Measurements from ENCODE around the gene FREY1. TPM values are rescaled to one million over a fixed set of nuclear protein-coding genes. Genes with fewer than 3 reads are reported as not detected.

FREY1 gene
- total RNA-seq, 1 donor from 2014 or later = 1.1 TPM

DNA sequence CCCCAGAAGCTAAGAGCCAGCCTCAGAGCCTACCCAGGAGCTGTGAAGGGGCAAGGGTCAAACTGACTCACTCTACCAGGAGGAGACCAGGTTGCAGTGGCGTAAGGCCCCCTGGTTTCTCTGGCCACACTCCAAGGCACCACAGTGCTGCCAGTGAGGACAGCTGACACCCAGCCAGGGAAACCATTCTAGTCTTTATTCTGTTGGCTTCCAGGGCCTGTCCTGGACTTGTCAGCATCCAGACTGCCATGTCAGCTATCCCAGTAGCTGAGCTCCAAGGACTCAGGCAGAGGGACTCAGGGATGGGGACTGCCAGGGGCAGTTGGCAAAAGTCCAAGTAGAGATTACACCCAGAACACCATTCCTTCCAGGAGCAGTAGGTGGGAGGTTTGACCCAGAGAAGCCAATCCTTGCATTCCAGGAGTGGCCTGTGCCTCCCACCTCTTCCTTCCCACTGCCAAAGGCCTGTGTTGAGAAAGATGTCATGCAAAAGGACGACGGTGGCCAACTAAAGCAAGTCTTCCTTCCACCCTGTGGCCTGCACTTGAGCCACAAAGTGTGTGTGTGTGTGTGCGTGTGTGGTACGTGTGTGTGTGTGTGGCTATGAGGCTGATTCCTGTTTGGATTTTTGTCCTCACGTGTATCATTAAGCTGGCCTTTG is 25.2 kb downstream of the FREY1 start:
- Mint-ChIP-seq H3K27ac (ENCODE audit: unreplicated experiment) (no peak overlapping the region), H3K4me3 (ENCODE audit: unreplicated experiment) (peak overlapping the region; percentile 26), H3K27me3 (ENCODE audit: unreplicated experiment) (peaks cover 14% of the 10 kb centered on the region), H3K4me1 (ENCODE audit: unreplicated experiment) (no peaks in the 10 kb centered on the region), H3K9me3 (ENCODE audit: unreplicated experiment) (no peaks in the 10 kb centered on the region), H3K36me3 (ENCODE audit: low read depth, unreplicated experiment) (peaks cover 29% of the 10 kb centered on the region)
- TF ChIP-seq, protein P1, sequence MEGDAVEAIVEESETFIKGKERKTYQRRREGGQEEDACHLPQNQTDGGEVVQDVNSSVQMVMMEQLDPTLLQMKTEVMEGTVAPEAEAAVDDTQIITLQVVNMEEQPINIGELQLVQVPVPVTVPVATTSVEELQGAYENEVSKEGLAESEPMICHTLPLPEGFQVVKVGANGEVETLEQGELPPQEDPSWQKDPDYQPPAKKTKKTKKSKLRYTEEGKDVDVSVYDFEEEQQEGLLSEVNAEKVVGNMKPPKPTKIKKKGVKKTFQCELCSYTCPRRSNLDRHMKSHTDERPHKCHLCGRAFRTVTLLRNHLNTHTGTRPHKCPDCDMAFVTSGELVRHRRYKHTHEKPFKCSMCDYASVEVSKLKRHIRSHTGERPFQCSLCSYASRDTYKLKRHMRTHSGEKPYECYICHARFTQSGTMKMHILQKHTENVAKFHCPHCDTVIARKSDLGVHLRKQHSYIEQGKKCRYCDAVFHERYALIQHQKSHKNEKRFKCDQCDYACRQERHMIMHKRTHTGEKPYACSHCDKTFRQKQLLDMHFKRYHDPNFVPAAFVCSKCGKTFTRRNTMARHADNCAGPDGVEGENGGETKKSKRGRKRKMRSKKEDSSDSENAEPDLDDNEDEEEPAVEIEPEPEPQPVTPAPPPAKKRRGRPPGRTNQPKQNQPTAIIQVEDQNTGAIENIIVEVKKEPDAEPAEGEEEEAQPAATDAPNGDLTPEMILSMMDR (IDR thresholded peaks at IDR 0.05; ENCODE audit: unreplicated experiment) = no peak
- no peak for DNase-seq (ENCODE audit: low spot score)

DNA sequence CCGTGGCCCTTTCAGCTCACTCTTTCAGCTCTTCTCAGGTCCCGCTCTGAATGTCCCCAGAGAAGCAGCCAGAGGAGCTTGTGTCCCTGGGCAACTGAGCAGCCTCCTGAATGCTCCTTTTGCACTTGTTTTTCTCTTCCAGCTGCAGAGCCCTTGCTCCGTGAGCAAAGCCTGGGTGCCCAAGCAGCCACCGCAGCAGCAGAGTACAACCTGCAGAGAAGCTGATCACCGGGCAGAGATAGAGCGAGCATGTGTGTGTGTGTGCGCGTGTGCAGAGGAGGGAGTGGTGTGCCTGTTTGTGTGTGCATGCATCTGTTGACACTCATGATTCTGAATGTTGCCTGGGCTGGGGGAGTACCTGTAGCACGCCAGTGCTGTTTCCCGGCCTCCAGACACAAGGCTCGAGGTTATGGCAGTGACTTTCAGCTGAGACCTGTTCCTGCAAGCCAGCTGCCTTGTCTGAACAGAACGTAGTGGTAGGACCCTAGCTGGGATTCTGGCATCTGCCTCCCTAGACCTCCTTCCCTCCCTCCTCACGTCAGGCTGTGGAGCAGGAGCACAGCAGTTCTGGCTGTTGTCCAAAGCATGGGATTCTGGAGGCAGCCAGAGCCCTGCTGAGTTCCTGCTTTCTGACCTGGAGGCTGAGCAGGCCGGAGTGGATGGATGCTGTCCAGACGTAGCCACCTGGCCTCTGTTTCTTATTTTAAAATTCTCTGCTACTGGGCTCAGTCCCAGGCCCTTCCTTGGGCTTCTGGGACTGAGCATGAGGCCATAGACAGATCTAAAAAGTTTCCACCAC is 26.1 kb downstream of the FREY1 start:
- TF ChIP-seq, protein P1 (IDR thresholded peaks at IDR 0.05; ENCODE audit: unreplicated experiment) = no peak
- Mint-ChIP-seq H3K27ac (ENCODE audit: unreplicated experiment) (no peak overlapping the region), H3K27me3 (ENCODE audit: unreplicated experiment) (peaks cover 14% of the 10 kb centered on the region), H3K36me3 (ENCODE audit: low read depth, unreplicated experiment) (peaks cover 37% of the 10 kb centered on the region), H3K4me3 (ENCODE audit: unreplicated experiment) (no peak overlapping the region), H3K9me3 (ENCODE audit: unreplicated experiment) (no peaks in the 10 kb centered on the region), H3K4me1 (ENCODE audit: unreplicated experiment) (peaks cover 7% of the 10 kb centered on the region)
- no peak for DNase-seq (ENCODE audit: low spot score)

DNA sequence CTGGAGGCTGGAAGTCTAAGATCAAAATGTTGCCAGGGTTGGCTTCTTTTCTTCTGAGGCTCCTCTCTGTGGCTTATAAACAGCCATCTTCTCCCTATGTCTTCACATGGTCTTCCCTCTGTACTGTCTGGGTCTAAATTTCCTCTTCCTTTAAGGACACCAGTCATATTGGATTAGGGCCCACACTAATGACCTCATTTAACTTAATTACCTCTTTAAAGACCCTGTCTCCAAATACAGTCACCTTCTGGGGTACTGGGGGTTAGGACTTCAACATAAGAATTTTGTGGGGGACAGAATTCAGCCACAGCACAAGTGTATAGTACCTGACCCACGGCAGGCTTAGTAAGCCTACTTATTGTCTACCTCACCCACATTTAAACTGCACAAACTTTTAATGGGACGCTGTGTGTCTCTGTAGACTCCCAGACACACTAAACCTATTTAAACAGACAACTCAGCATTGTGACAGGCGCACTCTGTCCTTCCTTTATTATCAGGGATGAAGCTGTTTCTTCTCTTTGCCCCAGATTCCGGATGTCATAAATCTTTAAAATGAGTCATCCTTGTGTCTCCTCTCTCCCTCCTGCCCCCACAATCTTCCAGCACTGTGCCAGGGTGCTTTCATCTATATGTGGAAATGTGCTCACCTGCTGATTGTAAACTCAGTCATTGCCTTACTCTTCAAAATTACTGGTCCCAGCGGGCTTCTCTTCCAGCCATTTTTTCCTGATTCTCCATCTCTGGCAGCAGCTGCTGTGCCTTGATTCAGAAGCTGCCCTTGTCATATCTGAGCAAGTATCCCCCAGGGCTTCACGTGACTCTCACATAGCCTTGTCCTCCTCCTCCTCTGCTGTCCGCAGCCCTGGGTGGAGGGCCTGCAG is 27.0 kb downstream of the FREY1 start:
- no peaks in the 10 kb centered on the region for H3K9me3 Mint-ChIP-seq (ENCODE audit: unreplicated experiment)
- H3K4me1 Mint-ChIP-seq (ENCODE audit: unreplicated experiment) = peaks cover 8% of the 10 kb centered on the region
- DNase-seq (ENCODE audit: low spot score) = no peak
- no peak overlapping the region for H3K4me3 Mint-ChIP-seq (ENCODE audit: unreplicated experiment)
- peaks cover 13% of the 10 kb centered on the region for H3K27me3 Mint-ChIP-seq (ENCODE audit: unreplicated experiment)
- peaks cover 39% of the 10 kb centered on the region for H3K36me3 Mint-ChIP-seq (ENCODE audit: low read depth, unreplicated experiment)
- no peak overlapping the region for H3K27ac Mint-ChIP-seq (ENCODE audit: unreplicated experiment)
- TF ChIP-seq, protein P1 (IDR thresholded peaks at IDR 0.05; ENCODE audit: unreplicated experiment) = no peak

DNA sequence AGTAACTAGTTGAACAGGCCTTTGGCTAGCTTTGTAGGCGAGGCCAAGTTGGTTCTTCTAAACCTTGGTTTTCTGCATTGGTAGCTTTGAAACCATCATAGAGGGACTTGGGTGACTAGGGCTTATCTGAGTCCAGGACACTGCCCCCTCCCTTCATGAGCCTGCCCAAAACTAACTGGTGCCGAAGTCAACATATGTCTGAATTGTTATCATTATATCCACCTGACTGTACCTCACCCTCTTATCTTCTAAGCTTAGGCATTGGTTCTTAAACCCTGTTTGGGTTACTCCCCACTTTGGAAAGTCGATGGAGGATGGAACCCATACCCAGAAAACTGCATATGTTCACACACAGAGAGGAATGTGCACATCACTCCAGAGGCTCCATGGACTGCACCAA is 29.2 kb downstream of the FREY1 start:
- H3K27me3 Mint-ChIP-seq (ENCODE audit: unreplicated experiment) = peaks cover 4% of the 10 kb centered on the region
- TF ChIP-seq, protein P1 (IDR thresholded peaks at IDR 0.05; ENCODE audit: unreplicated experiment) = no peak
- no peak for DNase-seq (ENCODE audit: low spot score)
- no peaks in the 10 kb centered on the region for H3K9me3 Mint-ChIP-seq (ENCODE audit: unreplicated experiment)
- peaks cover 8% of the 10 kb centered on the region for H3K4me1 Mint-ChIP-seq (ENCODE audit: unreplicated experiment)
- H3K4me3 Mint-ChIP-seq (ENCODE audit: unreplicated experiment) = no peak overlapping the region
- H3K27ac Mint-ChIP-seq (ENCODE audit: unreplicated experiment) = no peak overlapping the region
- H3K36me3 Mint-ChIP-seq (ENCODE audit: low read depth, unreplicated experiment) = peaks cover 43% of the 10 kb centered on the region

Measured in endothelial cell (in vitro differentiated cells).